HG03432 (cell line): Measurements from ENCODE around the gene CHST15.

ENCODE experiments used
- ATAC-seq: cut with Tn5 transposase; IDR thresholded peaks from one replicate; pipeline ENCODE4 v1.9.1; 2021; ENCODE audit warnings: mild to moderate bottlenecking, moderate library complexity; ENCODE audit not compliant: unreplicated experiment

CHST15 gene

DNA sequence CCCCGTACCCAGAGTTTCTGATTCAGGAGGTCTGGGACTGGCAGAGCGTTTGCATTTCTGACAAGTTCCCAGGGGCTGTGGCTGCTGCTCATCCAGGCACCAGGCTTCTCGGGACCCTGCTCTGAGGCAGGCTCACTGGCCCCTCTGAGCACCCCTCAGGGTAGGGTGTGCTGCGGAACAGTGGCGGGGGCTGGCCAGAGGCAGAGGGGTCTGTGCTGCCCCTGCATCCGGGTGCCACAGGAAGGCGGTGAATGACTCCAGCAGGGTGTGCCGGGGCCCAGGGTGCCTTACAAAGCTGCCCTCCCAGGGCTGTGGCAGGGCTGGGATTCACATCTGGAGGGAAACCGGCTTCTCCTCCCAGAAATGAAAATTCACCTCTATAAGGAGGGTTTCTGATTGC, 77.4 kb downstream of the CHST15 start:
- ATAC-seq: no peak

DNA sequence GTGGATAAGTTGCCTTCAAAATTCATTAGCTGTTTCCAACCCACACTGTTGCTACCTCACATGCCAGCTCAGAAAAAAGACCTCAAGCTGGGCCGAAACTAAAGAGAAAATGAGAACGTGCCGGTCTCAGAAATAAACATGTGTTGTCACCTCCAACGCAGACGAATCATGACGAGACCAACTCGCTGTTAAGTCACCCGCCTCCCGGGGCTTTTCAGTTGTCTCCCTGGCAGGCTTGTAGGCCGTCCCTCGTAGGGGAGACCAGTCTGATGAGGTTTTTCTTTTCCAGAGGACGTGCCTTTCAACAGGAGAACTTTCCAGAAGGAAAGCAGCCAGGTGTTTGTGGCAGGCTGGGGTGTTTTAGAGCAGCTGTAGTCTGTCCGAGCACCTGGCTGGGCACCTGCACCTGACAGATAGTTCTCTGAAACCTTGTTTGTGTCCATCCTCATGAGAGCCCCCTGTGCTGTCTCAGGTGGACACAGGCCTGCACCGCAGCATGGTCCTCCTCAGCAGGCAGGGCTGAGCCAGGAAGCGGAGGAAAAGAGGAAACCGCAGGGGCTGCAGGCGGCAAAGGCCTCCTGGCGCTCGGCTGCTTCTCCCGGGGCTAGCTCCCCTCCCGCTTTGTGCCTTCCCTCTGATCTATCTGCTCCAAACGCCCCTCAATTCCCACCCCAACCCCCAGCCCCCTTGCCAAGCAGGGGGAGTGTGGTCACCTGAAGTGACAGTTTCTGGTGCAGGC, 78.8 kb downstream of the CHST15 start:
- ATAC-seq: no peak

DNA sequence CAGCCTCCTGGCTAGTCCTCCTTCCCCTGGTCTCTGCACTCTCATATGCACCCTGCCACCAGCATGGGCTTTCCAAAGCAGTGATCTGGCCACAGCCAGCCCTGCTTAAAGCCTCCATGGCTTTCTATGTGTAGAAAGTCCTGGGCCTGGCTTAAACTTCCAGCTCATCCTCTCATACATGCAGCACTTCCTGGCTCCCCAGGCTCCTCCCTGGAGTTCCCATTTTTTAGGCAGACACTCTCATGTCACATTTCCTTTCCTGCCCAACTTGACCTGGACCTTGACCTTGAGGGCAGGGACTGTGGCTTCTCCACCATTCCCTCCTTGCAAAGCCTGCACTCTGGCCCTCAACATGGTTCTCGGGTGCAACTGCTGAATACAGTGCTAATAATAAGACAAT, 79.5 kb downstream of the CHST15 start:
- no peak for ATAC-seq

DNA sequence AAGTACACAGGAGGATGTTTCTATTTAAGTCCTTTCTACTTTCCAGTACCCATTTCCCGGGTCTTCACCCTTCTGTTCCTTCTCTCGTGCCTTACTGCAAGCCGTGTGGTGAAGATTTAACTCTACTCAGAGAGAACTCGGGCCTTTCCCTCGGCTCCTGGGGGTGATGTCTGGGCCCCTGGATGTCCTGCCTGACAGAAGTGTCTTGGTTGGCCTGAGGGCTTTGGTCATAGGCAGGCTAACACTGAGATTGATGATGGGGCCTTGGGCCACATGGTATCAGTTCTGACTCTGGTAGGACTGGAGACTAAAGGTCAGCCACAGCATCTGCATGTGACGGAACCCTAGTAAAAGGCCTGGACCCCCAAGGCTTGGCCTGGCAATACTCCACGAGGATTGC, 80.4 kb downstream of the CHST15 start:
- ATAC-seq: no peak

DNA sequence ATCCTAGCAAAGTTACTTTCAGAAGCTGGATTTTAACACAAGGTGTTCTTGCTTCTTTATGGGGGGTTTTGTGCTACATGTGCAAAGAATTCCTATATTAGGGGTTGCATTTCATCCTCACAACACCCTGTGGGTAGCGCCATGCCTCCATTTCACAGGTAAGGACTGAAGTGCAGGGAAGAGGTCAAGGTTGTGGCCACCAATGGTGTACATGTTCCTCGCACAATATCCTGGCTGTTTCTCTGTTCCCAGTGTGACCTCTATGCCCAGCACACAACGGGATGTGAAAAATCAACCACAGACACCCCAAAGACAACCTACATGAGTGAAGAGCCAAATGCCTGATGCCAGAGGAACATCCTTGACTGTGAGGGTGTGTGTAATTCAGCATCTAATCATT, 80.8 kb downstream of the CHST15 start:
- ATAC-seq: no peak

DNA sequence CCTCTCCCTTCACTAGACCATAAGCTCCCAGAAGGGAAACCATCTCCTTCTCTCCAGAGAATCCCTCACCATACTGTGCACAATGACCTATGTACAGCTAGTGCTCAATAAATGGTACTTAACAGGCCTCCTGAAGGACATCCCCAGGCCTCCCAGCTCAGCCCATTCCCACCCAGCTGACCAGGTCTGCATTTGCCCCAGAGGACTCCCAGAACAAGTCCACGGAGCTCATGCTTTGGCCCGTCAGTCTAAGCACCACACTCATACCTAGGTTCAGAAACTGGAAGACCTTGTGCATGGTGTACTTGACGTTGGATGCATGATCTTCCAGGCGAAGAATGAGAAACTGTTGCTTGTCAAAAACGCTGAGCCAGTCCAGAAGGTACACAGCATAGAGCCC, 81.3 kb downstream of the CHST15 start:
- ATAC-seq: no peak

DNA sequence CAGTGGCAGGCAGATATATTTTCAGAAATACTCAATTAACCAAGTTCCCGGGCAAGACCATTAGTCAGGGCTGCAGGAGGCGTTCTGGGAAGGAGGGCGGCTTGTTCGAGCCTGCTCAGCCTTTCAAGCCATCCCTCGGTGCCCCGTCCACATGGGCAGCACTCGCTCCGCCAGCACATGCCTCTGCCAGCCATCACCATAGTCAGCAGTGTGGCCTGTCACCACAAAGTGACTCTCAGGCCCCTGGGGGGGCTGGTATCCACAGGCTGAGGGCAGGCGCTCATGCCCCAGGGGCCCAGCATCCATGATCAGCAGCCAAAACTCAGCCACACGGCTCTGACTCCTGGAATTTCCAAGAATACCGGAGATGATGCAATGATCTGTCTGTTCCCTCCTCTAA, 81.9 kb downstream of the CHST15 start:
- ATAC-seq: no peak

DNA sequence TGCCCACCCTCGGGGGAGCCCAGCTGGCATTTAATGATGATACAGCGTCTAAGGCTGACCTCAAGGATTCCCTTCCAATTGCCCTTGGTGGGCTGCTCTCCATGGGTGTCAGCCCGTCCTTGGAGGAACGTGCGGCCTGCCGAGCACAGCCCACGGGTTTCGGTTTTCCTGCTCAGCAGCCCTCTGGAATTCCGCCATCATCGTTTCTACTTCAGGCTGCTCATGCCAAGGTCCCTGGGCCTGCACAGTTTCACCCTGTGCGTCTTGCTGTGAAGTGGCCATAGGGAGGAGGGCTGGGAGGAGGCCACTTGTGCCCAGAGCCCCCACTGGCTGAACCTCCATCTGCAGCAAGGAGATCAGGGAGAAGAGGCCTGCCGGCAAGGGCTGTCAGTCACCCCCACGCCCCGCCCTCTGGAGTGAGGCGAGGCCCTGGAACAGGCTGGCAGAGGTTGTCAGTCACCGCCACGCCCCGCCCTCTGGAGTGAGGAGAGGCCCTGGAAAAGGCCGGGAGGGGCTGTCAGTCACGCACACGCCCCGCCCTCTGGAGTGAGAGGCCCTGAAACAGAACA, 82.8 kb downstream of the CHST15 start:
- ATAC-seq: no peak

DNA sequence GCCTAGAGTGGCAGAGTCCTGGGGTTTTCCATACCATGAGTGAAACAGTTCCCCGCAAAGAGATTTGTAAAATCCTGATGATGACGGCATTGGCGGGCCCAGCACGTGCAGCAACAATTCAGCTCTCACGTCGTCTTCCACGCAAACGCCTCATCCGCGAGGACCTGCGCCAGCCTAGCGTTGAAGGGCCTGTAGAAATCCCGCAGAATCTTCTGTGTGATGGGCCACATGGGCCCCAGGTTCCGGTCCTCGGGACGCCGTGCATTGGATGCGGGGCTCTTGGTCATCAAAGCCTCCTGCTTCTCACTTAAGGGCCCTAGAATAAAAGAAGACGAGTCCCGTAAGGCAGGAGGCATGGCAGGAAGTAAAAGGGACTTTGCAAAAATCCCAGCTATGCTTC, 83.4 kb downstream of the CHST15 start:
- no peak for ATAC-seq

DNA sequence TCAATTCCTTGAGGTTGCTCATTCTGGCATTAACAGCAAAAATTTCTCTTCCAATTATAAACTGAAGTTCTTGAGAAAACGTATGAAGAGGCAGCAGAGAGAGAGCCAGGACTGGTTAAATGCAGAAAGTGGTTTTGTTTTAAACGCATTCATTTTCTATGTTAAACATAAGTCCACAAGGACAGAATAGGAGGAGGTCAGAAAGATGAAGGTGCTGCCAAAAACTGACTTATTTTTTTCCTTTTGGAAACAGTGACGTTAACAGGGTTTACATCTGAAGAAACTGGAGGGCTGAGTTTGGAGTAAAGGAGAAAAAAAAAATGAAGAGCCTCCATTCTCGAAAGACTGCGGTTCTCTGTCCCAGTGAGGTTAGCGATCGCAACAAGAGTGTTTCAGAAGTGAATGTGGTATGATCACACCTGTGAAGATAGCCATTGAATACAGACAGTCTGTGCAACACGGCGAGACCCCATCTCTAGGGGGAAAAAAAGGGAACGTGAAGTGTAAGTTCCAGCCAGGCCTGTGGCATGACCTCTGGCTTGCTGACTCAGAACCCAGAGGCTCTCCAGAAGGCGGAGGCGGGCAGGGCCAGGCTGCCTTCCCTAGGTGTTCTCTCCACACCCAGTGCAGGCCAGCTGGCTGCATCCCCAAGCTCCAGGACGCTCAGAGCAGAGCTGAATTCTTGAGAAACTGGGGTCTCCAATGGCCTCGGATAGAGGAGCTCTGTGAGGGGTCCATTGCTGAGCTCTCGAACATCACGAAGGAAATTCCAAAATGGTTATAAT, 84.0 kb downstream of the CHST15 start:
- ATAC-seq: no peak

DNA sequence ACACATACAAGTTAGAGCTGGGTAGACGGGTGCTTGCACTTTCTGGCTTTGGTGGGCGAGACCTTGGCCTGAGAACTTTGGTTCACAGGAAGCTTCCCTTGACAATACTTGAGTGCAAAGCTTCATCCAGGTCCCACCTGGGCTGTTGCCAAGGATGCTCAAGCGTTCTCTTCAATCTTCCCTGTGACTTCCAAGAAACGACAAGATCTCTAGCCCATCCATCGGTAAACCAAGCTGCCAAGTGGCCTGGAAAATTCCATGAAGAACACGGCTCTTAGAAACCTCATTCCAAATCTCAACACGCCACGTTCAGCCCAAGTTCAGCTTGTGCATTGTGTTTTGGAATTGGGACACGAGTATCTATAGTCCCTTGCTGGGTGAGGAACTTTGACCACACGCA, 84.7 kb downstream of the CHST15 start:
- no peak for ATAC-seq

DNA sequence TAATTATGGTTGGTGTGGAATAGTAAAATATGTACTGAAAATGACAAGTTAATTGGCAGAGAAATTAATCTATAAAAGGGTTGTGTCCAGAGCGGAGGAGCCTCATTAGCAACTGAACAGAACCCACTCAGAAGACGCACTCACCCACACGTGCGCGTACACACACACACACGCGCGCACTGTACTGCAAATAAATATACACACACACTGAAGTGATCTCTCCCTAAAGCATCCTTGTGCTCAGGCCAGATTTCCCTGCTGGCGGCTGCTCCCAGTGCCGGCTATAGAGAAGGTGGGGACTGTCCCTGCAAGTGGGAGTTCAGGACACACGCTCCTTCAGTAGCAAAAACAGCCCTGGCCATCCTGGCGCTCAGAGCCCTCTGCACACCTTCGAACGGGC, 85.2 kb downstream of the CHST15 start:
- ATAC-seq: no peak

DNA sequence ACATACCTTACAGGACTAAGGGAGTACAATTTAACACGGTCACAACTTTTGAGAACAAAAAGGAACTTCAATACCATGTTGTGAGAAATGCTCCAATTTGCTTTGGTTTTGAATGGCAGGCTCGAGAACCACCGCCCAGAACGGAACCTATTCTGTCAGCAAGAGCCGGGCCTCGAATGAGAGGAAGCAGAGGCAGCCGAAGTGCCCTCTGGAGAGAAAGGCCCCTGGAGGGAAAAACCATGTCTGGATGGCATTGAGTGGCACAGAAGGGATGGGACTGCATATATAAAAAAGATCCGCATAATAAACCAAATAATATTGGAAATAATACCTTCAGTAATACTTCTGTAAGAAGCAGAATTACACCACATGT, 85.6 kb downstream of the CHST15 start:
- ATAC-seq: no peak

DNA sequence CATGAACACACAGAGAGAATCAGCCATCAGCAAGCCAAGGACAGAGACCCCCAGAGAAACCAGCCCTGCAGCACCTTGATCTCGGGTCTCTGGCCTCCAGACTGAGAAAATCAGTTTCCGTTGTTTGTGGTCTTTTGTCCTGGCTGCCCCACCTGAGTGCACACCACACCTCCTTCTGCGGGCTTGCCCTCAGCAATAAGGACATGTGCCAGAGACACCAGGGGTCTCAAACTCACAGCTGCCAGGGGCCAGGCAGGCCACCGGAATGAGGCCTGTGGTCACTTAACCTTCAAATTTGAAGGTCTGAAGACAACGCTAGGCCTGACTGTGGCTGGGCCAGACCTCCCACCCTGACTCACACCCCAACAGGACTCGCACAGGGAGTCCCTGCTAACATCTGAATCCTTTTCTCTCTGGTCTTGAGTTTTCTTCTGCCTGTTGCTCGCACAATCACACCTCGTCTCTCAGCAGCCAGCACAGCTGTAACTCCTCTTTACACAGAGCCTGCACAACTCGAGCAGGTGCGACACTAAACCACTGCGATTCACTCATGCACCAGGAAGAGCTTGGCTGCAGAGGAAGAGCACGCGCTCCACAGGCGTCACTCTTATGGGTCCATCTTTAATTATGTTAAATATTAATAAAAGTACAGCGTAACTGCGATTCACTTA, 86.2 kb downstream of the CHST15 start:
- ATAC-seq: no peak

DNA sequence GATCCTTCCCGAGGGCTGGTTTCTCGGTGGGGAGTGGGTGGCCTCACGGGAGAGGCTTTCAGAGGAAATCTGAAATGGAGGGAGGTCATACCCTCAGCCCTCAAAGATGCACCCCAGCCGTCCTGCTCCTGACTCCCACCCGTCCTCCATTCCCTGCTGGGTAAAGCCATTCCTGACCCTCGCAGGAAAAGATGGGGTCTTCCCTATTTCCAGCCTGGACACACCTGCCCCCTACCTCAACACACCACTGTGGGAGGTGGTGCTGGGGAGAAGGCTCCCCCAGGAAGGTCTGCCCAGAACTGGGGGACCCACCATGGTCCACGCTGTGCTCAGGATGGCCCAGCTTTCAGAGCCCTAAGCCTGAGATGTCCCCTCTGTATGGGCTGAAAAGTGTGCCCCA, 86.9 kb downstream of the CHST15 start:
- ATAC-seq: no peak

DNA sequence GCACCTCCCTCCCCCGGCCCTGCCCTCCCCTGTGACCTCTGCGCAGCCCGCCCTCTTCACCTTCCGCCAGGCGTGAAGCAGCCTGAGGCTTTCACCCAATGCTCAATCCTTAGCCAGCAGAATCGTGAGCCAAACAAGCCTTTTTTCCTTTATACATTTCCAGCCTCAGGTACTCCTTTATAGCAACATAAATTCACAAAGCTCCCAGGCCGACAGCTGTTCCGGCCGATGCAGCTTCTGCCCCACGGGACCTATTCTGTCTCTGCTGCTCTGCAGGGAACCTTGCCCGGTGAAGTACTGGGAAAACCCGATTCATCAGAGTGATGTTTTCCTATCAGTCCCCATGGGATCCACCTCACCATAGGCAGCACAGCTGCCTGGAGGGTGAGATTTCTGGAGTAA, 87.4 kb downstream of the CHST15 start:
- ATAC-seq: no peak

DNA sequence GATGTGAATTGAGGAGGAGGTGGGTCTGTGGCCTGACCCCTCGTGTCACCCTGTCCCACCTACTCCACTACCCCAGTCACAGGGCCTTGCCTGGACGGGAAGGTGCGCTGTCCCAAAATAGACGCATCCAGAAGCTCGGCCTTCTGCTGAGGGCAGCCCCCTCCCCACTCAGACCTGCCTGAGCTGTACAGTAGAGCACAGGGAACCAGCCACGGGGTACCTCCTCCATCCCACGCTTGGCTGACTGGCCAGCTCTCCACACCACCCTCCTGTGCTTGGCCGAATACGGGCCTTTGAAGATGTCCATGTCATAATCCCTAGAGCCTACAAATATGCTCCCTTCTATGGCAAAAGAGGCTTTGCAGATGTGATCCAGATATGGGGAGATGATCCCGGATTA, 88.3 kb downstream of the CHST15 start:
- no peak for ATAC-seq

DNA sequence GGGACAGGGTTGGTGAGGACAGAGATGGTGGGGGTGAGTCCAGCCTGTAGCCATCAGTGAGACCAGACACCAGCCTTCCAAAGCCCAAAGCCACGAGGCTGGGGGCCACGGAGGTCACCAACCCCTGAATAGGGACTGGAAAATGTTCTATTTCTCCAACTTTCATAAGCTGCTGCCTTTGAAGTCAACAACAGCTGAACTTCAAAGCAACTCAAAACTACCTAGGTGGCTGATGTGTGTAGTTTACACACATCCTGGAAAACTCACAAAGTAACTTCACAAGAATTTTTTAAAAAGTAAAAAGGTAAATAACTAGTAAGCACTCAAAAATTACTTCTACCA, 88.8 kb downstream of the CHST15 start:
- ATAC-seq: no peak

DNA sequence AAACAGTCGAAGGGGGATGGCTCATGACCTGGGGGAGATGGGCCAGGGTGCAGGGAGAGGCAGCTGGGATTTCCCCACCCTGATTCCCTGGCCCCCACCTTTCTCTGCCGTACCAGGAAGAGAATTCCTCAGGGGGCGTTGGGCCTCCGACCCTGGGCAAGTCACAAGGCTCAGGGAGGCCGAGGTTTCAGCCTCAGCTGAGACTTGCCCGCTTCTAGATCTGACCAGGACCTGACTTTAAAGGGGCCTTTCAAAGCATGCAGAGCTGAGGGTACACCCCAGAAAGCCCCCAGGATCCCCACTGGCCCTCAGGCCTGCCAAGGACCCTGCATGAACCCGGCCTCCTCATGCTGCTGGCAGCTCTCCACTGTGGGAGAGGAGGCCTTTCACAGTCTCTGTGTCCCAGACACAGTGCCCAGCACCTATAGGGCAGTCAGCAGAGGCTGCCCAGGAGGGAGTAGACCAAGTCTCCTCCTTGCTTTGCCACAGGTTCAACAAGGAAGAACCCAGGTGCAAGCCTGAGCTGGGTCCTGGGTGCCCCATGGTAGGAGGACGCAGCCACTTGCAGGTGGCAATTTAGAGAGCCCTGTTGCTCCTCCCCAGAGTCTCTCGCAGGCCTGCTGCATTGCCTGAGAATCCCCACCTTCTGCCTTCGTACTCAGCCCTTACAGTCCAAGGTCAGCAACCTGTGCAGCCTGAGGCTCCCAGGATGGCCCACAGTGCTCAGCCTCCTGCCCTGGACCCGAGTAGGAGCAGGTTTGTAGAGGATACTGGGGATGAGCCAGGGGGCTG, 89.3 kb downstream of the CHST15 start:
- ATAC-seq: no peak

DNA sequence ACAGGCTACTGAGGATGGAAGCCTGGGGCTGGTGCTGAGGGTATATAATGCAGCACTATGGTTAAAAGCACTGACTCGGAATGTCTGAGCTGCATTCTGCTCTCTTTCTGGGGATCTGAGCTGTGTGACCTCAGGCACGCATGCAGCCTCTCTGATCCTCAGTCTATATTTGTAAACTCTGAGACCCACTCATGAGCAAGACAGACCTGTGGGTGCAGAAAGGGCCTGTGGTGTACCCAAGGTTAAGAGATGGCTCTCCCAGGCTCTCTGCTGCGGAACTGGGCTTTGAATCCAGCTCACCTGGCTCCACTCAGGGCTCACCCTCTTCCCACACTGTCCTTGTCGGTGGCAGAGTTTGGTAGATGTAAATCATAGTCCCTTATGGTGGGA, 89.9 kb downstream of the CHST15 start:
- ATAC-seq: no peak

DNA sequence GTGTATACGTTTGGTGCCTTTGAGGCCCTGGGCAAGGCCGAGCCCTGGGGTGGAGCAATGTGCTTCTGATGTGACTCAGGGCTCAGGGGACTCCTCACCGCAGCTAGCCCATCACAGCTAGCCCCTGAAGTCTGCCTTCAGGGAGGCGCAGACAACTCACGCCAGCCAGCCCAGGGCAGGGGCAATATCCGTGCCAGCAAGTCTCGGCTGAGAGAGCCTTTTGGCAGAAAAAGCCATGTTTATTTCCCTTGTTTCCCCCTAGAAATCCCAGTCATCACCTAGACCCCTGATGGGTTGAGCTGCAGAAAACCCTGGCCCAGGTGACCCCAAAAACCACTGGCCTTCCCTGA, 90.4 kb downstream of the CHST15 start:
- no peak for ATAC-seq
